SH-SY5Y (cell line): ENCODE measurements around the gene LCN15.

Source experiments
- GATA2 ChIP-seq: IDR thresholded peaks from 2 replicates; pipeline ENCODE4 v1.6.1; 2011; ENCODE audit warnings: mild to moderate bottlenecking, low read depth, low read length
- GATA3 ChIP-seq: IDR thresholded peaks from 2 replicates; pipeline ENCODE4 v1.6.1; 2011; ENCODE audit warnings: low read depth, mild to moderate bottlenecking, low read length, moderate library complexity

- TF ChIP-seq GATA2, result no peak
- TF ChIP-seq GATA3, result no peak
Measured at GRCh38 chr9:136803551-136804508, 39.5 kb upstream of the LCN15 start.
